Spinal cord (tissue), 10 donors: ENCODE results near the gene PTPRF. TPM values are rescaled to one million over a fixed set of nuclear protein-coding genes. Genes with fewer than 3 reads are reported as not detected.

ENCODE experiments used
- DNase-seq, 6 donors: peaks; one replicate each; pipeline versions ENCODE4 v3.0.0 to v3.0.0-alpha.2; 2013 to 2015; ENCODE audit warnings: low spot score in 6 of 6, low read depth in 4 of 6
- H3K27ac ChIP-seq: one replicate; pipeline ENCODE4 v1.5.1; 2013; ENCODE audit warnings: low read depth, low read length, control low read depth
- H3K27me3 ChIP-seq: one replicate; pipeline ENCODE4 v1.6.1; 2013; ENCODE audit warnings: low read length; ENCODE audit not compliant: control insufficient read depth, insufficient read depth
- H3K36me3 ChIP-seq: one replicate; pipeline ENCODE4 v1.6.1; 2013; ENCODE audit warnings: low read length; ENCODE audit not compliant: control insufficient read depth, insufficient read depth
- H3K4me1 ChIP-seq: one replicate; pipeline ENCODE4 v1.6.1; 2013; ENCODE audit warnings: low read length; ENCODE audit not compliant: control insufficient read depth, insufficient read depth
- H3K4me3 ChIP-seq: one replicate; pipeline ENCODE4 v1.5.1; 2013; ENCODE audit warnings: low read depth, low read length, control low read depth
- H3K9me3 ChIP-seq: one replicate; pipeline ENCODE4 v1.6.1; 2013; ENCODE audit warnings: low read length; ENCODE audit not compliant: control insufficient read depth, insufficient read depth
- WGBS: methylation state at CpG from one replicate; pipeline ENCODE4 v1.1.5; 2013; ENCODE audit warnings: missing lambda C conversion rate; ENCODE audit not compliant: insufficient coverage; 5-methylcytosine and 5-hydroxymethylcytosine counted together
- polyA plus RNA-seq, 2 donors: library from polyadenylated mRNA; unstranded; fragments of 120-200 nt; gene quantifications; one replicate each; pipeline ENCODE4 v1.2.1, GENCODE V29; 2013; ENCODE audit not compliant: insufficient read length in 2 of 2
- total RNA-seq, 2 donors: library from RNA; depleted of rRNA in 1 of 2; stranded (reverse); fragments of 120-200 nt in 1 of 2; fragments of >200 nt in 1 of 2; gene quantifications; one replicate each; pipeline versions ENCODE4 v1.2.3 to v1.2.4, GENCODE V29; 2013 to 2014
- donor health status: healthy.

PTPRF gene
- total and polyA plus RNA-seq, 4 donors: 51.0 to 114 (median 92.4) TPM

- H3K4me1 ChIP-seq: peaks cover 62% of the 10 kb centered on the region
- H3K27ac ChIP-seq: peak overlapping the region; percentile 42
- no peaks in the 10 kb centered on the region for H3K27me3 ChIP-seq
- H3K36me3 ChIP-seq: peaks cover 68% of the 10 kb centered on the region
- no peak overlapping the region for H3K4me3 ChIP-seq
- peak in 1 of 6 donors; percentile 80 for DNase-seq
- WGBS: 61% methylated on average over 13 of the region's 14 CpGs
- no peaks in the 10 kb centered on the region for H3K9me3 ChIP-seq
These were observed 11.2 kb downstream of the PTPRF start for GRCh38 chr1:43541721-43542401.

DNA sequence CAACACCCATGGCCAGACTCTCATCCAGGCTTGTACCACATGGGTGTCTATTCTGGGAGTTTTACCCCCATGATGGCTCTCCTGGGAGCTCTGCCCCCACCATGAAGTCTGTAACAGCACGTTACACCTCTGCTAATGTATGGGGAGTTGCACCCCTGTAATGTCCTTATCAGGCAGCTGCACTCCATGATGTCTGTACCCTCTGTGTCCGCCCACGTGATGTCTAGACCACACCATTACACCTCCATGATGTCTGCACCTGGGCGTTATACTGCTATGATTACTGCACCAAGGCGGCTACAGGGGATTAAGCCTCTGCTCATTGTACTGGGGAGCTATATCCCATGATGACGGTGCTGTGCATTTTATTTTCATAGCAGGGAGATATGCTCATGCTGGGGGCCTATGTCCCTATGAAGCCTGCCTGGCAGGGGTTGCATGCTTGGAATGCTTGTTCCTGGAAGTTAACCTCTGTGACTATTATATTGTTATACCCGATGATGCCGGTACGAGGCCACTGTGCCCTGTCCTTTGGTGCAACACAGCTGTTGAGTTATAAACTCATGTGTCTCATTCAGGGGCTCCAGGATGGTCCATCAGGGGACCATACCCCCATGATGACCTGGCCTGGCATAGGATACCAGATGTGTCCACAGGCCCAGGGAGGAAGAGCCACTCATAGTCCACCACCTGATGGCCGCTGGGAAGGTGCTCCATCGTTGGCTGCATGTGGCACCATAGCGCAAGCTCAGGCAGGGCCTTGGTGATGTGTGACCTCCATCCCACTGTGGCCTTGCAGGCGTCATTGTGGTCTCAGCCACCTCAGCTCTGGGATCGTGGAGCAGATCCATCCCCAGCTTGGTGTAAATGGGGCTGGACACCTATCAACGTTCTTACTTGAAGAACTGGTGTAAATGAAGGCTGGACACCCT, 12.1 kb downstream of the PTPRF start:
- peaks cover 70% of the 10 kb centered on the region for H3K4me1 ChIP-seq
- no peaks in the 10 kb centered on the region for H3K9me3 ChIP-seq
- H3K4me3 ChIP-seq: no peak overlapping the region
- peaks cover 75% of the 10 kb centered on the region for H3K36me3 ChIP-seq
- DNase-seq: no peak
- WGBS: 89% methylated on average over 13 of the region's 15 CpGs
- peak overlapping the region; percentile 42 for H3K27ac ChIP-seq
- H3K27me3 ChIP-seq: no peaks in the 10 kb centered on the region

- 93% methylated on average over 5 of the region's 8 CpGs for WGBS
These were observed 12.9 kb downstream of the PTPRF start for GRCh38 chr1:43543567-43543966.

GRCh38 chr1:43545339-43545694, 14.6 kb downstream of the PTPRF start:
- no peak for DNase-seq
- Histone ChIP-seq H3K4me1 (peaks cover 75% of the 10 kb centered on the region), H3K27ac (no peak overlapping the region), H3K27me3 (no peaks in the 10 kb centered on the region), H3K9me3 (no peaks in the 10 kb centered on the region), H3K36me3 (peaks cover 73% of the 10 kb centered on the region), H3K4me3 (no peak overlapping the region)
- WGBS: 52% methylated on average over 11 of the region's 12 CpGs

More at GRCh38 chr1:43543567-43543966, 12.9 kb downstream of the PTPRF start:
- H3K36me3 ChIP-seq: peaks cover 76% of the 10 kb centered on the region
- H3K27me3 ChIP-seq: no peaks in the 10 kb centered on the region
- H3K4me3 ChIP-seq: no peak overlapping the region
- DNase-seq: no peak
- no peaks in the 10 kb centered on the region for H3K9me3 ChIP-seq
- peaks cover 77% of the 10 kb centered on the region for H3K4me1 ChIP-seq
- no peak overlapping the region for H3K27ac ChIP-seq

DNA sequence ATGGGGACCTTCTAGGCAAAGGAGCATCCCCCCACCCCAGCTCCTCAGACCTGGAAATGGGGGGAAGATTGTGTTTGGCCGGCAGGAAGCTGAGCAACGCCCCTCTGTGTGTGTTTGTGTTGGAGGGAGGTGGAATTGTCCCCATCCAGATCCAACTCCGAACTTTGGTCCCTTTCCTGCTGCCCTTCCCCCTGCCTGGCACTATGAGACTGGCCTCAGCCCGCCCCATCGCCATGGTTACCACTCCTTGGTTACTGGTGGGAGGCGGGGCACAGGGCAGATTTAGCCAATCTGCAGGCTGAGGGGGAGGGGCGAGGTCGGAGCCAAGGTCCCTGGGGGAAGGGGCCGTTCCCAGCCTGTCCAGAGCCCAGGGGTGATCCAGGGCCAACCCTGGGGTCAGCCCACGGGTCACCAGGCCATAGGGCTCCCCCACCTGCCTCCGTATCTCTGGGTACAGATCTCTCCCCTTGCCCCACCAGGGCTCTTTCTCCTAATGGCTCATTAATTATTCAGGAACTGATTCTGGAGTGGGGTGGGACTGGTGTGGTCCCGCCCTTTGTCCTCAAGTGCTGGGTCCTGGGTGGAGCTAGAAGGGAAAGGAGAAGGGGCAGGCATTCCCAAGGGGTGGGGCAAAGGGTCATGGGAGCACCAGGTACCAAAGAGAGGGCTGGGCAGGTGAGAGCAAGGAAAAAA, 15.2 kb downstream of the PTPRF start:
- H3K9me3 ChIP-seq: no peaks in the 10 kb centered on the region
- H3K27me3 ChIP-seq: no peaks in the 10 kb centered on the region
- H3K27ac ChIP-seq: no peak overlapping the region
- H3K4me3 ChIP-seq: no peak overlapping the region
- DNase-seq: peak in 2 of 6 donors; percentile 86 to 89
- 9% methylated on average over 6 of the region's 12 CpGs for WGBS
- H3K4me1 ChIP-seq: peaks cover 71% of the 10 kb centered on the region
- peaks cover 71% of the 10 kb centered on the region for H3K36me3 ChIP-seq

- Histone ChIP-seq H3K27me3 (no peaks in the 10 kb centered on the region), H3K9me3 (no peaks in the 10 kb centered on the region), H3K4me3 (no peak overlapping the region), H3K27ac (no peak overlapping the region), H3K4me1 (peaks cover 66% of the 10 kb centered on the region), H3K36me3 (peaks cover 77% of the 10 kb centered on the region)
- DNase-seq: no peak
- 85% methylated on average over 15 of the region's 15 CpGs for WGBS
These were observed 15.9 kb downstream of the PTPRF start for GRCh38 chr1:43546388-43547100.

DNA sequence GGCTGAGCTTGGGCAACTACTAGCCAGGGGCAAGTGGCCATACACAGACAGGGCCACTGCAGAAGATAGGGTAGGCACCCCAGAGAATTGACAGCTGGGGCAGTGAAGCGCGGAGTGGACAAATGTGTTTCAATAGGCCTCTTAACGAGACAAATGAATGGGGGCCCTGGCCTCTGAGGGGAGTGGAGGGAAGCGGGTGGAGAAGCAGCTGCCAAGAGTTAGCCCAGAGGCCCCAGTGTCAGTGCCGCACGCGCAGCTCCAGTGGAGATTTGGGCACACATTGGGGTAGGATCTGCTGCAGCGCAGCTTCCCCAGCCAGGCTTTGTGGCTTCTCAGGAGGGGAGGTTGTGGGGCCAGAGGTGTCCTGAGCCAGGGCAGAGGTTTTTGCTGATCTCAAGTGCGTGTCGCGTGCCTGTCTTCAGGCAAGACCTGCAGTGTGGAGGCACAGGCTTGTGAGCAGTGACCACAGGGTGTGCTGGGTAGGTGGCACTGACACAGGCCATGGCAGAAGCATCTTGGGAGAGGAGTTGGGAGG, 16.9 kb downstream of the PTPRF start:
- H3K36me3 ChIP-seq: peaks cover 76% of the 10 kb centered on the region
- no peak overlapping the region for H3K4me3 ChIP-seq
- H3K9me3 ChIP-seq: no peaks in the 10 kb centered on the region
- peak in 2 of 6 donors; percentile 35 to 37 for DNase-seq
- no peaks in the 10 kb centered on the region for H3K27me3 ChIP-seq
- 46% methylated on average over 11 of the region's 11 CpGs for WGBS
- H3K27ac ChIP-seq: no peak overlapping the region
- peaks cover 61% of the 10 kb centered on the region for H3K4me1 ChIP-seq

- no peaks in the 10 kb centered on the region for H3K27me3 ChIP-seq
- peaks cover 62% of the 10 kb centered on the region for H3K4me1 ChIP-seq
- no peak overlapping the region for H3K4me3 ChIP-seq
- WGBS: 77% methylated on average over 12 of the region's 18 CpGs
- peaks cover 70% of the 10 kb centered on the region for H3K36me3 ChIP-seq
- H3K9me3 ChIP-seq: no peaks in the 10 kb centered on the region
- H3K27ac ChIP-seq: no peak overlapping the region
- no peak for DNase-seq
These were observed 17.9 kb downstream of the PTPRF start for GRCh38 chr1:43548285-43549271.
